NCI-H2196 (cell line): ENCODE results near the gene NOL7.

Experiments
- DNase-seq: peaks from one replicate; lab custom pipeline; 2025; ENCODE audit not compliant: unreplicated experiment; lab: John Stamatoyannopoulos, UW

Gene NOL7

DNA sequence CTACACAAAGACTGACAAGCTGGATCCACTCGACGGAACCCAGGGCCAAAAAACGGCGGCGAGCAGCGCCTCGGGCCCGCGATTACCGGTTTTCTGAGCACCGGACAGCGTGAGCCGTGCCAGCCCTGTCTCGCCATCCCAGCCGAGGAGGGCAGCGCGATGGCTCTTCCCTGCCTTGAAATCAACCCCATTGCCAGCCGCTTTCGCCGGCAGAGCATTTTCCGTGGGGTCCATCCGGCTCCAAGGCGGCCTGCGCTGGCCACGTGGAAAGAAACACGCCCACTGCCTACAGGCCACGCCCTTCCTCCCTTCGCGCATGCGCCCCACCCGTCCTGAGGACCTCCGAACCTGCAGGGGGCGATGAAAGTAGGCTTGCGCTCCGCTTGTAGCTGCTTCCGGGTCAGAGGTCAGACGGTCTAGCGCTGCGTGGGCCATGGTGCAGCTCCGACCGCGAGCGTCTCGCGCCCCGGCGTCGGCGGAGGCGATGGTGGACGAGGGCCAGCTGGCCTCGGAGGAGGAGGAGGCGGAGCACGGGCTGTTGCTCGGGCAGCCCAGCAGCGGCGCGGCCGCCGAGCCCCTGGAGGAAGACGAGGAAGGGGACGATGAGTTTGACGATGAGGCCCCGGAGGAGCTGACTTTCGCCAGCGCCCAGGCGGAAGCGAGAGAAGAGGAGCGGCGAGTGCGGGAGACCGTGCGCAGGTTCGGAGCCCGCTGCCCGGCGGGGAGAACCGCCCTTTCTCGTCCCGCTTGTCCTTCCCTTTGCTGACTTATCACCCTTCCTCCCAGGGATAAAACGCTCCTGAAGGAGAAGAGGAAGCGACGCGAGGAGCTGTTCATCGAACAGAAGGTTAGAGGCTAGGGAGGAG is at the start of gene NOL7:
TSS of gene NOL7 (plus strand) at position 410 of the 866 bp plus-strand sequence. CDS start at position 434, 24 bp downstream.
- DNase-seq = peak; percentile 97

DNA sequence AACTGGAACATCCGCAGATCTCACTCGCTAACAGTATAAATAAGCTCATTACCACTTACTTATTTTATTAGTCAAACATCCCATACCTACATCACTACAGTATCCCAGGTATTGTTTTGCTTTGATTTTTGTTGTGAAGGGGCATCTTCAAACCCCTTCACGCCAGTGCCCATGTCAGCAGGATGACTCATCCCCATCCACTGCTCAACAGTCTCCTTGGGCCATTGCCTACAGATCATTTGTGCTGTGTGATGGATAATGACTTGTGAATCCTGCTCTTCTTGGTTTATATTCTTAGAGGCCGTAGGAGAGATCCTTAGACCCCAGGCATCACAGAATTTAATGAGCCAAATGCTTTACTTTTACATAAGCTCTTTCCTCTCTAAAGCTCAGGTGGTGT is 49.2 kb upstream of the NOL7 start:
- DNase-seq = no peak

DNA sequence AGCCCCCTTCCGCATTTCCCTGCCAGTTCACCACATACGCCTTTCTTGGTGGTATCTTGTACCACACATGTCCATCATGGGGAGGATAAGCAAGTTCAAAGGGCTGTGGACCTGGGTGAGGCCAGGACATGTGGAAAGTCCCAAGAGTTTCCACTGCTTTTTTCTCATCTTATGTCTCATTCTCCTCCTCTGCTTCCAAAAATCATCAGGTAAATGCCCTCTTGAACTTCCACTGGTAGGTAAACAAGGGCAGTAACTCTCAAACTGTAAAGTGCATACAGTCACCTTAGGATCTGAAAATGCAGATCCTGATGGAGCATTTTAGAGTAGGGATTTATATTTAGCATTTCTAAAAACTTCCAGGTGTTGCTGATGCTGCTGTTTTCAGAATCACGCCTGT is 48.6 kb upstream of the NOL7 start:
- DNase-seq = no peak

DNA sequence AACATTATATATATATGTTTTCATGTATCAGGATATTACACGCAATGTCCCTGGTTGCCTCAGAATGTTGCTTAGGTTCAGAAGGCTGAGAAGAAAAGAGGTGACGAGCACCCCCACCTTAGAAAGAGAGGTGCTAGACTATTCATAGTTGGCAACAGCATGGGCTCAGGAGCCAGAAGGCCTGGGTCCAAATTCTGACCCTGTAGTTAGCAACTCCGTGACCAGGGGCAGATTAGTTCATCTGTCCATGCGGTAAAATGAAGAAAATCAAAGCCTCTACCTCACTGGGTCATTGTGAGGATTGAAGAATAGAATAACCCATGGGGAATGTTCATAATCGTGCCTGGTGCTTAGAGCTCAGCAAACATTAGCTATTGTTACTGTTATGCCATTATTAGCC is 46.2 kb upstream of the NOL7 start:
- no peak for DNase-seq

DNA sequence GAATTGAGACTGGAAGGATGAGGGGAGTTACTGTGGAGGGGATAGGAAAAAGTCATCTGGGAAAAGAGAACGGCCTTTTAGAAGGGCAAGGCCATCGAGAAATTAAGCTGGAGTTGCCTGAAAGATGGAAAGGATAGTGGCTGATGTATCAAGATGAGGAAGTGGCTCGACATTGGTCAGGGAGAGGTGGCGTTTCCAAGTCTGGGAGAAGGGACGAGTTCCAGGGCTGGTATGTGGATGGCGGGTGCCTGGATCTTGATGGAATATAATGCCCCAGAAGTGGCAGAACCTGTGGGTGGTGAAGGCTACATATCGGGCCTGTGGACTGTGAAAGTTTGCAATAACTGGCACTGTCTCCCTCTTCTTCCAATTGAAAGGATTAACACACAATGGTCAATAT is 42.9 kb upstream of the NOL7 start:
- DNase-seq = no peak

DNA sequence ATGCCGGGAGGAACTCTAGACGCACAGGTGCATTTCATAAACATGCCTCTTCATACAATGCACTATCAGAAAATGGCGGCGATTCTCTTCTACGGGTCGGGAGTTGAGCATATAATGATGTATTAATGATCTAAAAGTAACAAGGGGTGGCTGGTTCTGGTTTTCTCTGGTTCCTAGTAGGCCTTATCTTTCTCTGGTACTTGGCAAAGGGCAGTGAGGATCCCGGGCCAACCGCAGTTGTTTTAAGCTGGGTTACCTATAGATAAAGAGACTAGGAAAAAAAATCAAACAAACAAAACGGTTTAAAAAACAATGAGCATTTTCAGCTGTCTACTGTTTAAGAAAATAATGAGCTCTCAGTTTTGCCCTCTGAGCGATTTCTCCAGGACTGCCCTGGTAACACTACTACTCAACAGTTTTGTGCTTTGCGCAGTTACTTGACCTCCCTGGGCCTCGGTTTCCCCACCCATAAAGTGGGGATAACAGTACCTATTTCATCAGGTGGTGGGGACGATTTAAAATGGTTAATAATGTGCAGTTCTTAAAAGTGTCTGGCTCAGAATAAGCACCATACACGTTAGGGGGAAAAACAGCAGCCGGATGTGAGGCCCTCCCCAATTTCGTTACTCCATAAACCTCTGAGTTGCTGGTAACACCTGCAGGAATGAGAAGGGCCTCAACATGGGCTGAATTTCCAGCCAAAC is 42.0 kb upstream of the NOL7 start:
- DNase-seq = no peak

DNA sequence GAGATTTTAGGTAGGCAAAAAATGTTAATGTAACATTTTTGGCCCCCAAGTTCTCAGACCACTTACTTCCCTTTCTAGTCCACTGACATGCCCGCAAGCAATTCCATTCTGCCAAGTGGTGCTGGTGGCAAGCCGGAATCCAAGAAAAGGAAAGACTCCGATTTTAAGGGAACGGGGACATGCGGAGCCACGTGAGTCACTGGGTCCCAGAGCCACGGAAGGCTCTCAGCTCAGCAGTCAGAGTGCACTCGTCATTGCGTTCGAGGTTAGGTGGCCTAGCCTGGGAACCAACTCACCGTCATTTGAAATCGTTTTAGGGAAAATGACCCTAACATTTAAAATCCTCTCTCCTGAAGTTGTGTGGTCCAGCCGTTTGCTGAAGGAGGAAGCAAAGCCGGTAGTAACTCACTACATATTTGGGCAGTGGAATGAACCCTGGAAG is 41.4 kb upstream of the NOL7 start:
- DNase-seq = no peak

DNA sequence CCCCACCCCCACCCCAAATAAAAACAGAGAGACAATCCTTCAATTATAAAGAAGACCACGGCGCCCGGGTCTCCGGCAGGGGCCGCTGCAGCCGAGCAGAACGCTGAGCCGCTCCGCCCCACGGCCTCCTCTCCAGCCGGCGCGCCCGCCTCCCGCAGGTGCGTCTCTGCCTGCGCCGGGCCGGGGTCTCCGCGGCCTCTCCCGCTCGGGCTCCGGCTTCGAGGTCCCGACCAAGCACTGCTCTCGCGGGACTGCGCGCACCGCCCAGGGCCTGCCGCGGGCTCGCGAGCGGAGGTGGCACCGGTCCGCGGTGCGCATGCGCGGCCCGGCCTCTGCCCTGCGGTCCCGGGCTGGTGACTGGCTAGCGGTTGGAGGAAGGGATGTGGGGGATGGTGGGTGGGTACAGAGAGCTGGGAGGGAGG is 41.0 kb upstream of the NOL7 start:
- peak; percentile 92 for DNase-seq

DNA sequence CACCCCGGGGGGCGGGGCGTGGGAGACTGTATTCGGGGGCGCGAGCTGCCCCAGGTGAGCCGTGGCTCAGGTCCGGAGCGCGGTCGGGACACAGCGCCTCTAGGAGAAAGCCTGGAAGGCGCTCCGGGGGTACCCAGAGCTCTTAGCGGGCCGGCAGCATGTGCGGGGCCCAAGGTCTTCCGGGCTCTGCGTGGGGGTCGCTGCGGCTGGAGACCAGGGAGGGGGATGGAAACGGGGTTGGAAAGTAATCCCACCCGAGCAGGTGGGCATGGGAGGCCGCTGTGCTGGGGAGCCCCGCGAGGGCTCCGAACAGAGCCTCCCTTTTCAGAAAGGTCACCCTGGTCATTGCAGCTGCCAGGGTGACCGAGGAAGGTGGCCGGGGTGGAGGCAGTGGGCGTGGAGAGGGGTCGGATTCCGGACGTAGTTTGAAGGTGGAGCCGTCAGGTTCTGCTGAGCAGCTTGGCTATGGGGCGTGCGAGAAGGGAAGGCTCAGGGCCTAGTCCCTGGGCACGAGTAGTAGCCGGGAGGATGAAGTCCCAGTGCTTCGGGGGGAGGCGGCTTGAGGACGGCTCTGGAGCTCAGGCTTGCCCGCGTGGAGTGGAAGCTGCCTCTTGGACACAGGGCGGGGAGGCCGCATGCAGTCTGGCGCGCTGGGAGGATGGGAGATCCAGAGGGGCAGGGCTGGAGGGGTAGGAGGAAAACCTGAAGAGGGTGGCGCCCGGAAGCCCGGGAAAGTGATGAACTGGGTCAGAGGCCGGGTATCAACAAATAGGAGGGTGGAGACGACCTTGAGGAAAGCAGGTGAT is 40.4 kb upstream of the NOL7 start, which contains the start of gene SIRT5:
TSS of gene SIRT5 (plus strand) at position 31 of the 806 bp plus-strand sequence. CDS start 9,510 bp downstream, outside the sequence.
- peak; percentile 90 for DNase-seq

DNA sequence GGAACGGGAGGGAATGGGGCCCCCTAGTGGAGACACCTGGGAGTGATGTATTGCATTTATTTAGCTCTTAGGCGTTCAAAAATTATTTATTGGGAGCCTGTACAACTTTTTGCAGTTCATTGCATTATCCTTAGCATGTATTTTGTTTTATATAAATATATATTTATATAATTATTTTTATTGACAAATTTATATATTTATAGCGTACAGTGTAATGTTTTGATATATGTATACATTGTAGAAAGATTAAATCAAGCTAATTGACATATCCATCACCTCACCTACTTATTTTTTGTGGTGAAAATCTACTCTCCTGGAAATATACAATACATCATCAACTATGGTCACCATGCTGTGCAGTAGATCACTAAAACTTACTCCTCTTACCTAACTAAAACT is 39.8 kb upstream of the NOL7 start:
- DNase-seq = no peak

DNA sequence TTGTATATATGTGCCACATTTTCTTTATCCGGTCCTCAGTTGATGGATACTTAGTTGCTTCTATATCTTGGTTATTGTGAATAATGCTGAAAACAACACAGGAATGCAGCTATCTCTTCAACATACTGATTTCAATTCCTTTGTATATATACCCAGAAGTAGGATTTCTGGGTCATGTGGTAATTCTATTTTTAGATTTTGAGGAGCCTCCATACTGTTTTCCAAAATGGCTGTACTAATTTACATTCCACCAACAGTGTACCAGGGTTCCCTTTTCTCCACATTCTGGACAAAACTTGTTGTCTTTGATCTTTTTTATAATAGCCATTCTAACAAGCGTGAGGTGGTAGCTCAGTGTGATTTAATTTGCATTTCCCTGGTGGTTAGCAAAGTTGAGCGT is 39.1 kb upstream of the NOL7 start:
- DNase-seq = no peak

DNA sequence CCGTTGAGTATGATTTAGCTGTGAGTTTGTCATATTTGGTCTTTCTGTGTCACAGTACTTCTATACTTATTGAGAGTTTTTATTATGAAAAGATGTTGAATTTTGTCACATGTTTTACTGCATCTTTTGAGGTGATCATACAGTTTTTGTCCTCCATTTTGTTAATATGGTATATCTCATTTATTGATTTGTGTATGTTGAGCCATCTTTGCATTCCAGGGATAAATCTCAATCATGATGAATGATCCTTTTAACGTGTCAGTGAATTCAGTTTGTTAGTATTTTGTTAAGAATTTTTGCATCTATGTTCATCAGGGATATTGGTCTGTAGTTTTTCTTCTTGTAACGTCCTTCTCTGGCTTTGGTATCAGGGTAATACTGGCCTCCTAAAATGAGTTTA is 37.2 kb upstream of the NOL7 start:
- no peak for DNase-seq

DNA sequence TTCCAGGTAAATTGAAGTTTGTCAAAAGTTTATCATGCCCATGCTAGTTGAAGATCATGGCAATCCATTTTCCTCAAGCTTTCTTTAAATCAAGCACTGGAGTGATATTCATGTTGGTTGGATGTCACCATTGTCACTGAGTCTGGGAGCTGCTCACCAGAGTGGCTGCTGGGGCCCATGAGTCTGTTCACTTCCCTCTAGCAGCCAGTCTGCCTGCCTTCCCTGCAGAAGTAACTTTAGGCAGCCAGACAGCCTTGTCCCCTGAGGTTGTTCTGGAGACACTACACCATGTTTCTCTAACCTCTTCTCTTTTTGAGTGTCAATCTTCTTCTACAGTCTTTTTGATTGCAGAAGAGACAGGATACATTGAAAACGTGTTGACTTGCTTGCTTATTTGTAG is 35.2 kb upstream of the NOL7 start:
- no peak for DNase-seq

DNA sequence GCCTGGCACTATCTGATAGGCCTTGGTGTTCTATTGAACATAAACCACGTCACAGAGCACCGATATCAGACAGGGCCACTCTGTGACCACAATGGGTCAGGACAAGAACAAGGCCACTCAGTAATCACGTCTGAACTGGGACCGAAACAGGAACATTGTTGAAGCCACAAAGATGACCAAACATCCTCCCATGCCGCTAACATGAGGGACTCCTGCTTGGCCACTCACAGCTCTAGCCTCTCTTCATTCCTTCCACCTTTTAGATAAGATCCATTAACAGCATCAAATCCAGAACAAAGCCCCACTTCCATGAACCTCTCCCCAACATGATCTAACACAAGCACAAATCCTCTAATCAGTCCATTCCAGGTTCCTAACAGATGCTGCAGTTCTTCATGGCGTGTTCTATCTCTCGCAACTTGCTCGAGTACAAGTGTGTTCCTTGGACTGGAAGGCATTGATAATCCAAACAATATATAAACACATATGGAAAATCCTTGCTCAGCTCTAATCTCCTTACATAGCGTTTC is 33.4 kb upstream of the NOL7 start:
- no peak for DNase-seq

DNA sequence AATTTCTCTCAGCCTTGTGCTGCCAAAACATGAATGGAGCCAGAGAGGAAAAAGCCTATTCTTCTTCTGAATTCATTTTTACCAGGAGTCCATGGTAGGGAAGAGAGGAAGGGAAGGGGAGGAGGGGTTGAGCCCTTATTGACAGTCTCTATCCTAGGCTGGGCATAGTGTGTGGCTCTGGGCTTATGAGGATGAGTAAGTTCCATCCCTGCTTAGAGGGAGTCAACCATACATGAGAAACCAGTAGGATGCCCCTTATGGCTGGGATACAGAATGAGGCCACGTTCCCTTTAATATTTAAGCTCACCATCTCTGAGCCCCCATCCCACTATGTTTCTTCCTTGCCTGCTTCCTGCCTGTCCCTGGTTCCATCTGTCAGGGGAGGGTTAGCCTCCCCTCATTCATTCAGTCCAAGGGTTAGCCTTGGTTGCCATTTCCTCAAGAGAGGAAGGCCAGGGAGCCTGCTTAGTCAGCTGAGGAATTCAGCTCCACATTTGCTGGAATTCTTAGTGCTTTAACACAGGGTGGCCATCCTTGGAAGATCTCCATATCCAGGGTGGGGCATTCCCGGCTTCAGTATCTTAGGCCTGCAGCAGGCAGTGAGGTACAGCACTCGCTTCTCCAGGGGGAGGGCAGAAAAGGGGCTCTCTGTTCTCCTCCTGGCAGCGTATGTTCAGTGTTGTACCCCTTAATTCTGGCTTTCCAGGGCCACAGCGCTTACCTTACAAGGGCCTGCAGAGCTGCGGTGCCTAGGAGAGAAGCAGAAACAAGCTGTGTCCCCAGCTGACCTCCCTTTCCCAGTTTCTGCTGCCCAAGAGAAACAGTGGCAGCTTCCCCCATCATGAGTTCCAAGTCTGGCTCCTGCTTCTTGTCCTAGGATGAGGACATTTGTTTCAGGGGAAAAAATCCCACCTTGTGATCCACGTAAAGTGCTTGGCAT is 28.3 kb upstream of the NOL7 start:
- DNase-seq = no peak

DNA sequence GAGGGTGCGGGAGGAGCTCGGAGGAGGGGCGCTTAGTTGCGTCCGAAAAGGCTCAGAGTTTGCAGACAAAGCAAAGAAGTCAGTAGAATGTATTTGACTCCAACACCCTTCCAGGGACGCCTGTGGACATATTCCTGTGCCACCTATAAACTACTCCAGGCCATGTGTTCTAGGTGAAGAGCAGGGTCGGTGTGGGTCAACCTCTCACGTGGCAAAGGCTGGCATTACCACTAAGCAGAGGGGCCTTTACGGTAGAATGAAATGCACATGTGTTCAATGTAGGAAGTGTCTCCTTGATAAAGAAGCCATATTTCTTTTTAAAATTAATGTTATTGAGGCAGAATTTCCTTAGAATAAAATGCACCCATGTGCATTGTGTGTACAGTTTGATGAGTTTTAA is 25.3 kb upstream of the NOL7 start:
- DNase-seq = no peak

DNA sequence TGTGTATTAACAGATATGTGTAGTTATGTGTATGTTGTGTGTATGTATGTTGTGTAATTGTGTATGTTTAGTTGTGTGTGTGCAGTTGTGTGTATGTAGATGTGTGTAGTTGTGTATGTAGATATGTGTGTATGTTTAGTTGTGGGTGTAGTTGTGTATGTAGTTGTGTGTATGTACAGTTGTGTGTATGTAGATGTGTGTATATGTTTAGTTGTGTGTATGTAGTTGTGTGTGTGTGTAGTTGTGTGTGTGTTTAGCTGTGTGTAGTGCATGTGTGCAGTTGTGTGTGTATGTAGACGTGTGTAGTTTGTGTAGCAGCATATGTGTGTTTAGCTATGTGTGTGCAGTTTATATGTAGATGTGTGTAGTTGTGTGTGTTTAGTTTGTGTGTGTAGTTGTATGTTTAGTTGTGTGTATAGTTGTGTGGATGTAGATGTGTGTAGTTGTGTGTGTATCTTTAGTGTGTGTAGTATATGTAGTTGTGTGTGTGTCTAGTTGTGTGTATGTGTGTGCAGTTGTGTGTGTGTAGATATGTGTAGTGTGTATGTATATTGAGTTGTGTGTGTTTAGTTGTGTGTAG is 24.5 kb upstream of the NOL7 start:
- no peak for DNase-seq

DNA sequence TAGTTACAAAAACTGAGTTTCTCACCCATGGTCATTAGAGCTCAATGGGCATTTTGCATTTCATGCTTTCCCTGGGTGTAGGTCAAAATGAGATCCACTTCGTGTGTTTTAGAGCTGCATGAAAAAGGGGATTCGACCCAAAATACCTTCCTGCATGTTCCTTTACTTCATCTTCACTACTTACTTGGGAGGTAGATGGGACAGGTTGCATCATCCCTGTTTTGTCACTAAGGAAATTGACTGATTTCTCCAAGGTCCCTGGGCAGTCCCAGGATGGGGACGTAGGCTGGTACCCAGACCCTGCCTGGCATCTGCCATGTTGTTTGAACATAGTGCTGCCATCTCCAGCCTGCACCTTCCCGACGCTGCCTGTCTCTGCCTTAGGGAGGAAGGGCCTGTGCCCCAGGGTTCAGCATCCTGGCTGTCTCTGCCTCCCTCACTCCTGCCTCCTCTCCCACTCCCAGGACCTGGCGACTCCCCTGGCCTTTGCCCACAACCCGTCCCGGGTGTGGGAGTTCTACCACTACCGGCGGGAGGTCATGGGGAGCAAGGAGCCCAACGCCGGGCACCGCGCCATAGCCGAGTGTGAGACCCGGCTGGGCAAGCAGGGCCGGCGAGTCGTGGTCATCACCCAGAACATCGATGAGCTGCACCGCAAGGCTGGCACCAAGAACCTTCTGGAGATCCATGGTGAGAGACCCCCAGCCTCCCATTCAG is 23.8 kb upstream of the NOL7 start:
- no peak for DNase-seq

DNA sequence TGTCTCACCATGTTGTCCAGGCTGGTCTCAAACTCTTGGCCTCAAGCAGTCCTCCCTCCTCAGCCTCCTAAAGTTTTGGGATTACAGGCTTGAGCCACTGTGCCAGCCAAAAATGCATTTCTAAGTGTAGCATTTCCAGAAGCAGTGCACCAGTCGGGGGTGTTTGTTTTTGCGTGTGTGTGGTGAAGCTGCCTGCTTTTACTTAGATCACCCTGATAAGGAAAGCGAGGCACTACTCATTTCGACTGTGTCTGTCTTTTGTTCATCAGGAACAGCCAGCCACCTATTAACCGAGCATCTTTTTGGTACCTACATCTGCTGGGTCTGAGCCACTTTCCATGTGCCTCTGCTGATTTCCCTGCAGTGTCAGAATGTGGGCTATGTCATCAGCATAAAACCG is 22.0 kb upstream of the NOL7 start:
- no peak for DNase-seq
